GM10266 (cell line): ENCODE measurements around the gene TAF4B.
"Not testable (repeated sequence)": the region's sequence is repeated elsewhere in the genome, so short reads cannot be mapped to it uniquely, and the experiment has no call there.

Experiments used
- DNase-seq: peaks from one replicate; pipeline ENCODE4 v3.0.0; 2012; ENCODE audit errors: extremely low spot score
- TF ChIP-seq, protein P1 (sequence below): IDR thresholded peaks from 2 replicates; pipeline ENCODE4 v1.5.1; 2012; ENCODE audit warnings: mild to moderate bottlenecking, low read depth; ENCODE audit not compliant: control insufficient read depth, insufficient read depth; ENCODE audit errors: missing control alignments

TAF4B gene

GRCh38 chr18:26252411-26252810, 26.2 kb downstream of the TAF4B start:
- DNase-seq = no peak
- TF ChIP-seq, protein P1, sequence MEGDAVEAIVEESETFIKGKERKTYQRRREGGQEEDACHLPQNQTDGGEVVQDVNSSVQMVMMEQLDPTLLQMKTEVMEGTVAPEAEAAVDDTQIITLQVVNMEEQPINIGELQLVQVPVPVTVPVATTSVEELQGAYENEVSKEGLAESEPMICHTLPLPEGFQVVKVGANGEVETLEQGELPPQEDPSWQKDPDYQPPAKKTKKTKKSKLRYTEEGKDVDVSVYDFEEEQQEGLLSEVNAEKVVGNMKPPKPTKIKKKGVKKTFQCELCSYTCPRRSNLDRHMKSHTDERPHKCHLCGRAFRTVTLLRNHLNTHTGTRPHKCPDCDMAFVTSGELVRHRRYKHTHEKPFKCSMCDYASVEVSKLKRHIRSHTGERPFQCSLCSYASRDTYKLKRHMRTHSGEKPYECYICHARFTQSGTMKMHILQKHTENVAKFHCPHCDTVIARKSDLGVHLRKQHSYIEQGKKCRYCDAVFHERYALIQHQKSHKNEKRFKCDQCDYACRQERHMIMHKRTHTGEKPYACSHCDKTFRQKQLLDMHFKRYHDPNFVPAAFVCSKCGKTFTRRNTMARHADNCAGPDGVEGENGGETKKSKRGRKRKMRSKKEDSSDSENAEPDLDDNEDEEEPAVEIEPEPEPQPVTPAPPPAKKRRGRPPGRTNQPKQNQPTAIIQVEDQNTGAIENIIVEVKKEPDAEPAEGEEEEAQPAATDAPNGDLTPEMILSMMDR = no peak

DNA sequence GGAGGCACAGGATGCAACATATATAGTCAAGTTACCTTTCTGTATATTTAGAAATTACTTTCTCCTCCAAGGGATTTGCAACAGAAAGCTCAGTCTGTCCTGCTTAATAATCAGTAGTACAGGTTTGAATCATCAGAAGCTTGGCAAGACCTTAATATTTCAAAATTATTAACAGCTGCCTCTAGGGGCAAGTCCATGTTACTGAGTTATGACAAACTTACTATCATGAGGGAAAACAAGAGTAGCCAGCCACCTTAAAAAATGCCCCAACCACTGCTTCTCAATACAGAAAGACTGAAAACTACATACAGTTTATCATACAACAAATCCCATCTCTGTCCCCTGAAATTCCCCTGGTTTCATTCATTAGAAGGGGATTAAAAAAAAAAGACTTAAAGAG, 28.6 kb downstream of the TAF4B start:
- DNase-seq = not testable (repeated sequence)

DNA sequence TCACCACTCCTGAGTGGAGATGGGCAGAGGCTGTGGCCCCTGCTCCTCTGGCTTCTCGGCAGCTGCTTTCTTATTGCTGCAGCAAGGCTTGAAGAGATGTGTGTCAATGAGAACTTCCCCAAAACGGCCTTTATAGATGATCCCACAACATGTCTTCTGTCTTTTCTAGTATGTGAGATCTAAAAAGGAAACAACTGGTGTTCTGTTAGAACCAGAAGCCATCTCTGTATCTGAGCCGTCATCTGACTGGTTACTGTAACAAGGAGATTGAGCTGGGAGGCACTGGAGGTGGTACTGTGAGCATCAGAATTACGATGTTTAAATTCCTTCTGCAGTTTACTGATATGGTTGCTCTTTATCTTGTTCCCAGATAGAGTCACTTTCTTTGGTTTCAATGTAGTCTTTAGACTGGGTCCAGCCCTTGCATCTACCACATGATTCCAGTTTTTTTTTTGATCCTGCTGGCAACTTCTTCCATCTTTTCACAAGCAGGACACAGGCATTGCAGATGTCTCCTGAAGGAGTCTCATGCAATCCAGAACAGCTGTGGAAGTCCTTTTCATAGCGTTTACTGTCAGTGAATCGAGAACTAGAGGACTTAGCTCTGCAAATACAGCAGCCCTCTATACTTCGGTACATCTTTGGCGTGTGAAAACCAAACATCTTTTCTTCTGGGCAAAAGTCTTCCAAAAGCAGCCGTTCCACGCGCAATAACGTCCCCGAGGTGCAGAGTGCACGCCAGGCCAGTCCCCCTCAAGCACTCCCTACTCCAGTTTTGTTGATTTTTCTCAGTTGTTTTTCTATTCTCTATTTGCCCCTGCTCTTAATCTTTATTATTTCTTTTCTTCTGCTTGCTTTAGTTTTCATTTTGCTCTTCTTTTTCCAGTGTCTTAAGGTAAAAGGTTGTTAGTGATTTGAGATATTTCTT, 29.7 kb downstream of the TAF4B start:
- TF ChIP-seq, protein P1 = no peak
- DNase-seq = no peak

DNA sequence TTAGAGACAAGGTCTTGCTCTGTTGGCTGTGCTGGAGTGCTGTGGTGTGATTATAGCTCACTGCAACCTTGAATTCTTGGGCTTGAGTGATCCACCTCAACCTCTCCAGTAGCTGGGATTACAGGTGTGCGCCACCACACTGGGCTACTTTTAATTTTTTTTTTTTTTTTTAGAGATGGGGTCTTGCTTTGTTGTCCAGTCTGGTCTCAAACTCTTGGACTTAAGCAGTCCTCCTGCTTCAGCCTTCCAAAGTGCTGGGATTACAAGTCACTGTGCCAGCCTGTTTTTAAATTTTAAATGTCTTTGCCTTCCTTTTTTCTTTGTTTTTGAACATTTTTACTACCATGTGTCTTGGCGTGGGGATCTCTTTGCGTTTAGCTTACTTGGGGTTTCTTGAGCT, 32.5 kb downstream of the TAF4B start:
- DNase-seq = no peak
- TF ChIP-seq, protein P1 = no peak

DNA sequence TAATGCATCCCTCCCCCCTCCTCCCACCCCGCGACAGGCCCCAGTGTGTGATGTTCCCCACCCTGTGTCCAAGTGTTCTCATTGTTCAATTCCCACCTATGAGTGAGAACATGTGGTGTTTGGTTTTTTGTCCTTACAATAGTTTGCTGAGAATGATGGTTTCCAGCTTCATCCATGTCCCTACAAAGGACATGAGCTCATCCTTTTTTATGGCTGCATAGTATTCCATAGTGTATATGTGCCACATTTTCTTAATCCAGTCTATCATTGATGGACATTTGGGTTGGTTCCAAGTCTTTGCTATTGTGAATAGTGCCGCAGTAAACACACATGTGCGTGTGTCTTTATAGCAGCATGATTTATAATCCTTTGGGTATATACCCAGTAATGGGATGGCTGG, 33.2 kb downstream of the TAF4B start:
- DNase-seq = not testable (repeated sequence)

DNA sequence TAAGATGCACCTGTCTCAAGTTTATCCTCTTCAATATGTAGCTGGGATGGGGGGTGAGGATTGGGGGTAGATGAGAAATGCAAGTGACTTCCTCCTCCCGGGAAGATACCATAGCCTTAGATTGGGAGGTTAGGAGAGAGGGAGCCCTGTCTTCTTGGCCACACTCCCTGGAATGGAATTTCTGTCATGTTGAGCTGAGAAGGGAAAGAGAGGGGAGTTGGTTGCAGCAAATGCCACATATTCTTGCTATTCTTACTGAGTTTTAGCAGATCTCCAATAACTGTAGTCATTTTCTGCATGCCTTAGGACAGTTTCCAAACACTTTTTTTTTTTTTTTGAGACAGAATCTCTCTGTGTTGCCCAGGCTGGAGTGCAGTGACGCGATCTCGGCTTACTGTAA, 35.9 kb downstream of the TAF4B start:
- DNase-seq = no peak
- TF ChIP-seq, protein P1 = no peak

DNA sequence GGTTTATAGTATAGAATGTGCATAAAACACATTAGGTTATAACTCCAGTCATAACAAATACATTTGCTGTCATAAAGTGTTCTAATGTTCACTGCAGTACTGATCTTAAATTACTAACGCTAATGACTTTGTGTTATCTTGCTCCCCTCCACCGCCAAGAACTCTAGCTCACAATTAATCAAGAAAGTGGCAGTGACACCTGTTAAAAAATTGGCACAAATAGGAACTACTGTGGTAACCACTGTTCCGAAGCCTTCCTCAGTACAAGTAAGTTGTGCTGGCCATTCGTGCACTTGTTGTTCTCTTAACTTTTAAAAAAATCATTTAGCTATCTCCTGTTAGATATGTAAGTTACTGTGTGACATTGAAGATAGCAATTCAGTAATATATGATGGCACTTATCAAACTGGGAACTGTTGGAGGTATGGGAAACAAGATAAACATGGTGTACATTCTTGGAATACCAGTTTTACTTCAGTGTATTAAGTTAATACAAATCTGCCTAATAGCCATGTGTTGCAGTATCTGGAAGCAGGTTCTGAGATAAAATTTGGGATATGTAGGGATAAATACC, 41.2 kb downstream of the TAF4B start:
- TF ChIP-seq, protein P1 = no peak
- no peak for DNase-seq

DNA sequence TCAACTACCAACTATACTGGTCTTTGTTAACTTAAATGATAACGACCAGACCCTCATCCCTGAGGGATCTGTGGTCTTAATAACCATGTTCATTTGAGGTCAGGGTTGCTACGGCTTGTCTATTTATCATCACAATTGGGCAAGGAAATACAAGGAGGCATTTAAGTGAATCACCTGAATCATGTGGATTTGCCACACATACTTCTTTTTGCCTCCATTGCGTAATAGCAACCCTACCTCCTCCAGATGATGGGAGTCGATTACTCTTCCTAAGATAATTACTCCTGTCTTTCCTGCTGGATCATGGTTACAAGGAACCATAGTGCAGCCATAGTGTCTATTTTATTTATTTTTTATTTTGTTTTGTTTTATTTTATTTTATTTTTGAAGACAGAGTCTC, 42.2 kb downstream of the TAF4B start:
- no peak for DNase-seq
- TF ChIP-seq, protein P1 = no peak
